HepG2 (cell line): ENCODE data around the gene JMJD8. TPM values are rescaled to one million over a fixed set of nuclear protein-coding genes. Genes with fewer than 3 reads are reported as not detected.

Source experiments
- DMAP1 ChIP-seq: IDR thresholded peaks from 2 replicates; pipeline ENCODE4 v1.6.1; 2016
- HMG20A ChIP-seq: IDR thresholded peaks from 2 replicates; pipeline ENCODE4 v1.6.1; 2016; ENCODE audit warnings: borderline replicate concordance
- HMGA1 ChIP-seq: sonication (generic); formaldehyde crosslinking; conservative IDR thresholded peaks from 2 replicates; pipeline ENCODE4 v1.4.0; 2020; ENCODE audit warnings: missing genetic modification reagents
- HNRNPL ChIP-seq: fragments of 200-400 bp; formaldehyde crosslinking; IDR thresholded peaks from 2 replicates; pipeline ENCODE4 v1.6.1; 2017; ENCODE audit warnings: mild to moderate bottlenecking, low read depth, low read length
- JUND ChIP-seq: sonication (generic); formaldehyde crosslinking; IDR thresholded peaks from 2 replicates; pipeline ENCODE4 v1.8.0; 2022; ENCODE audit warnings: mild to moderate bottlenecking, missing genetic modification reagents
- NCOA2 ChIP-seq: sonication (generic); formaldehyde crosslinking; IDR thresholded peaks from 2 replicates; pipeline ENCODE4 v1.8.0; 2022; ENCODE audit warnings: inconsistent platforms
- NKX3-1 ChIP-seq: sonication (generic); formaldehyde crosslinking; IDR thresholded peaks from 2 replicates; pipeline ENCODE4 v1.5.0; 2020; ENCODE audit warnings: missing genetic modification reagents
- NR0B2 ChIP-seq: sonication (generic); formaldehyde crosslinking; IDR thresholded peaks from 2 replicates; pipeline ENCODE4 v1.4.0; 2020; ENCODE audit warnings: mild to moderate bottlenecking, missing genetic modification reagents
- RCOR2 ChIP-seq: IDR thresholded peaks from 2 replicates; pipeline ENCODE4 v1.6.1; 2016; ENCODE audit warnings: missing biosample characterization, missing genetic modification reagents
- SCMH1 ChIP-seq: sonication (generic); formaldehyde crosslinking; IDR thresholded peaks from 2 replicates; pipeline ENCODE4 v1.9.0; 2021; ENCODE audit warnings: missing genetic modification reagents, mild to moderate bottlenecking, borderline replicate concordance
- SNRNP70 ChIP-seq: fragments of 200-400 bp; formaldehyde crosslinking; IDR thresholded peaks from 2 replicates; pipeline ENCODE4 v1.6.1; 2017; ENCODE audit warnings: mild to moderate bottlenecking, low read depth, low read length, moderate library complexity
- TMF1 ChIP-seq: sonication (generic); formaldehyde crosslinking; IDR thresholded peaks from 2 replicates; pipeline ENCODE4 v1.8.1; 2022; ENCODE audit warnings: low read depth, missing genetic modification reagents
- ZBTB42 ChIP-seq: sonication (generic); formaldehyde crosslinking; IDR thresholded peaks from 2 replicates; pipeline ENCODE4 v1.5.0; 2020; ENCODE audit warnings: mild to moderate bottlenecking, missing genetic modification reagents
- ZNF343 ChIP-seq: sonication (generic); formaldehyde crosslinking; IDR thresholded peaks from 2 replicates; pipeline ENCODE4 v1.4.0; 2020; ENCODE audit warnings: mild to moderate bottlenecking, missing genetic modification reagents
- ZNF430 ChIP-seq: sonication (generic); formaldehyde crosslinking; IDR thresholded peaks from 2 replicates; pipeline ENCODE4 v1.9.0; 2021; ENCODE audit warnings: mild to moderate bottlenecking, missing genetic modification reagents
- ZNF446 ChIP-seq: sonication (generic); formaldehyde crosslinking; IDR thresholded peaks from 2 replicates; pipeline ENCODE4 v1.5.0; 2020; ENCODE audit warnings: mild to moderate bottlenecking, missing genetic modification reagents
- ZNF704 ChIP-seq: sonication (generic); formaldehyde crosslinking; IDR thresholded peaks from 2 replicates; pipeline ENCODE4 v1.8.1; 2023; ENCODE audit warnings: mild to moderate bottlenecking, inconsistent platforms, moderate library complexity, missing genetic modification reagents, borderline replicate concordance
- ZNF720 ChIP-seq: sonication (generic); formaldehyde crosslinking; IDR thresholded peaks from 2 replicates; pipeline ENCODE4 v1.4.0; 2020; ENCODE audit warnings: missing genetic modification reagents
- ZNF841 ChIP-seq: sonication (generic); formaldehyde crosslinking; IDR thresholded peaks from 2 replicates; pipeline ENCODE4 v1.8.1; 2023; ENCODE audit warnings: missing genetic modification reagents, borderline replicate concordance
- ZSCAN31 ChIP-seq: sonication (generic); formaldehyde crosslinking; IDR thresholded peaks from 2 replicates; pipeline ENCODE4 v1.5.0; 2020; ENCODE audit warnings: low read depth, mild to moderate bottlenecking, missing genetic modification reagents
- polyA plus RNA-seq, 8 experiments: library from polyadenylated mRNA; depleted of rRNA in 3 of 8; stranded (reverse) in 7 of 8; unstranded in 1 of 8; fragments of >200 nt; fragmentation: Illumina TruSeq in 4 of 8; extraction: Trizol in 4 of 8; gene quantifications; 2 replicates each; pipeline versions ENCODE4 v1.2.1 to v1.2.3, GENCODE V29; 2011 to 2016; ENCODE audit warnings: low read depth in 4 of 8, missing spikeins in 1 of 8, mixed read lengths in 1 of 8; ENCODE audit not compliant: insufficient read depth in 1 of 8
- total RNA-seq, 5 experiments: library from RNA; depleted of rRNA; stranded (reverse); fragments of >200 nt; fragmentation: Illumina TruSeq; extraction: Trizol; gene quantifications; 2 replicates each; pipeline ENCODE4 v1.2.3, GENCODE V29; 2016; ENCODE audit warnings: low read depth in 1 of 5
- TF ChIP-seq, protein P1 (sequence below): sonication (generic); formaldehyde crosslinking; IDR thresholded peaks from 2 replicates; pipeline ENCODE4 v1.8.0; 2022; ENCODE audit warnings: missing genetic modification reagents, mild to moderate bottlenecking, borderline replicate concordance
- TF ChIP-seq, protein P2 (sequence below): sonication (generic); formaldehyde crosslinking; IDR thresholded peaks from 2 replicates; pipeline ENCODE4 v1.5.0; 2020; ENCODE audit warnings: missing genetic modification reagents, mild to moderate bottlenecking, borderline replicate concordance
- TF ChIP-seq, protein P3 (sequence below): sonication (generic); formaldehyde crosslinking; conservative IDR thresholded peaks from 2 replicates; pipeline ENCODE4 v1.8.1; 2023; ENCODE audit warnings: missing genetic modification reagents
- TF ChIP-seq, protein P4 (sequence below): sonication (generic); formaldehyde crosslinking; IDR thresholded peaks from 2 replicates; pipeline ENCODE4 v1.4.0; 2020; ENCODE audit warnings: missing genetic modification reagents, mild to moderate bottlenecking, borderline replicate concordance

Gene JMJD8
- total and polyA plus RNA-seq, 2 of the 13 experiments (the other 11 are each of a cell fraction or from before 2014, with no cell fraction given): 2.6 to 11.8 TPM

DNA sequence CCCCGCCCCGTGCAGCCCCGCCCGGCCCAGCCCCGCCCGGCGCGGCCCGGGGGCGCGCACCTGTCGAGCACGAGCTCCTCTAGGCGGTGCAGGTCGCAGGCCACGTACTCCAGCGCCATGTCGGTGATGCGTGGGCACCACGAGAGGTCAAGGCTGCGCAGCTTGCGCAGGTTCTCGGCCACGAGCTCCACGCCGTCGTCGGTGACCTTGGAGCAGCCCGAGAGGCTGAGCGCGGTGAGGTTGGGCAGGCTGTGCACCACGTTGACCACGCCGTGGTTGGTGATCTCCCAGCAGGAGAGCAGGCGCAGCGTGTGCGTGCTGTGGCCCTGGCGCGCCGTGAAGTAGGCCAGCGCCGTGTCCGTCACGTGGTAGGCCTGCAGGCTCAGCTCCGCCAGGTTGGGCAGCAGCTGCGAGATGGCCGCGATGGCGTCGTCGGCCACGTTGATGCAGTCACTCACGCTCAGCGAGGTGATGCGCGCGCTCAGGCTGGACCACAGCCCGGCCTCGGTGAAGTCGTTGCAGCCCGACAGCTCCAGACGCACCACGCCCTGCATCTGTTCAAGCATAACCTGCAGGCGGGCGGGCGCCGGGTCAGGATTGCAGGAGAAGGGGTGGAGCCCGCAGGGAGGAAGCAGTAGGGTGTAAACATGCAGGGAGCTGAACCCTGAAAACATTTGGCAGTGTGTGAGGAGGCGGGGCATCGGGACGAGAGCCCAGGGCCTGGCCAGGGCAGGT, 11.4 kb upstream of the JMJD8 start (continued):
- TF ChIP-seq HMGA1 (CRISPR knock-in tag): no peak
- no peak for TF ChIP-seq ZNF430 (CRISPR knock-in tag)
- no peak for TF ChIP-seq SNRNP70
- TF ChIP-seq NR0B2 (CRISPR knock-in tag): no peak
- TF ChIP-seq NKX3-1: 0 out of 2 replicates have a peak, but pooled peaks have one; percentile 63
- TF ChIP-seq, protein P1, sequence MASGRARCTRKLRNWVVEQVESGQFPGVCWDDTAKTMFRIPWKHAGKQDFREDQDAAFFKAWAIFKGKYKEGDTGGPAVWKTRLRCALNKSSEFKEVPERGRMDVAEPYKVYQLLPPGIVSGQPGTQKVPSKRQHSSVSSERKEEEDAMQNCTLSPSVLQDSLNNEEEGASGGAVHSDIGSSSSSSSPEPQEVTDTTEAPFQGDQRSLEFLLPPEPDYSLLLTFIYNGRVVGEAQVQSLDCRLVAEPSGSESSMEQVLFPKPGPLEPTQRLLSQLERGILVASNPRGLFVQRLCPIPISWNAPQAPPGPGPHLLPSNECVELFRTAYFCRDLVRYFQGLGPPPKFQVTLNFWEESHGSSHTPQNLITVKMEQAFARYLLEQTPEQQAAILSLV (CRISPR knock-in tag): peak; percentile 82; the same call in 1 of the 2 replicates
- TF ChIP-seq HNRNPL: no peak
- TF ChIP-seq DMAP1: no peak
- TF ChIP-seq ZNF446: no peak
- no peak; the same call in 1 of the 2 replicates for TF ChIP-seq TMF1 (CRISPR knock-in tag)
- TF ChIP-seq ZNF704 (CRISPR knock-in tag): no peak
- TF ChIP-seq SCMH1 (CRISPR knock-in tag): no peak
- no peak for TF ChIP-seq ZNF720 (CRISPR knock-in tag)
- TF ChIP-seq HMG20A (CRISPR knock-in tag): no peak
- TF ChIP-seq JUND: no peak
- TF ChIP-seq NCOA2: 0 out of 2 replicates have a peak, but pooled peaks have one; percentile 22
- 0 out of 2 replicates have a peak, but pooled peaks have one; percentile 65 for TF ChIP-seq ZNF343 (CRISPR knock-in tag)
- 0 out of 2 replicates have a peak, but pooled peaks have one; percentile 36 for TF ChIP-seq ZSCAN31 (CRISPR knock-in tag)
- TF ChIP-seq, protein P2, sequence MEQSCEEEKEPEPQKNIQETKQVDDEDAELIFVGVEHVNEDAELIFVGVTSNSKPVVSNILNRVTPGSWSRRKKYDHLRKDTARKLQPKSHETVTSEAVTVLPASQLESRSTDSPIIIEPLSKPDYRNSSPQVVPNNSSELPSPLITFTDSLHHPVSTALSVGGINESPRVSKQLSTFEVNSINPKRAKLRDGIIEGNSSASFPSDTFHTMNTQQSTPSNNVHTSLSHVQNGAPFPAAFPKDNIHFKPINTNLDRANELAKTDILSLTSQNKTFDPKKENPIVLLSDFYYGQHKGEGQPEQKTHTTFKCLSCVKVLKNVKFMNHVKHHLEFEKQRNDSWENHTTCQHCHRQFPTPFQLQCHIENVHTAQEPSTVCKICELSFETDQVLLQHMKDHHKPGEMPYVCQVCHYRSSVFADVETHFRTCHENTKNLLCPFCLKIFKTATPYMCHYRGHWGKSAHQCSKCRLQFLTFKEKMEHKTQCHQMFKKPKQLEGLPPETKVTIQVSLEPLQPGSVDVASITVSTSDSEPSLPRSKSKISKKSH (CRISPR knock-in tag): no peak
- TF ChIP-seq RCOR2 (CRISPR knock-in tag): no peak
- TF ChIP-seq, protein P3, sequence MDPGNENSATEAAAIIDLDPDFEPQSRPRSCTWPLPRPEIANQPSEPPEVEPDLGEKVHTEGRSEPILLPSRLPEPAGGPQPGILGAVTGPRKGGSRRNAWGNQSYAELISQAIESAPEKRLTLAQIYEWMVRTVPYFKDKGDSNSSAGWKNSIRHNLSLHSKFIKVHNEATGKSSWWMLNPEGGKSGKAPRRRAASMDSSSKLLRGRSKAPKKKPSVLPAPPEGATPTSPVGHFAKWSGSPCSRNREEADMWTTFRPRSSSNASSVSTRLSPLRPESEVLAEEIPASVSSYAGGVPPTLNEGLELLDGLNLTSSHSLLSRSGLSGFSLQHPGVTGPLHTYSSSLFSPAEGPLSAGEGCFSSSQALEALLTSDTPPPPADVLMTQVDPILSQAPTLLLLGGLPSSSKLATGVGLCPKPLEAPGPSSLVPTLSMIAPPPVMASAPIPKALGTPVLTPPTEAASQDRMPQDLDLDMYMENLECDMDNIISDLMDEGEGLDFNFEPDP (CRISPR knock-in tag): 0 out of 2 replicates have a peak, but pooled peaks have one; percentile 56
- TF ChIP-seq ZBTB42: no peak
- TF ChIP-seq, protein P4, sequence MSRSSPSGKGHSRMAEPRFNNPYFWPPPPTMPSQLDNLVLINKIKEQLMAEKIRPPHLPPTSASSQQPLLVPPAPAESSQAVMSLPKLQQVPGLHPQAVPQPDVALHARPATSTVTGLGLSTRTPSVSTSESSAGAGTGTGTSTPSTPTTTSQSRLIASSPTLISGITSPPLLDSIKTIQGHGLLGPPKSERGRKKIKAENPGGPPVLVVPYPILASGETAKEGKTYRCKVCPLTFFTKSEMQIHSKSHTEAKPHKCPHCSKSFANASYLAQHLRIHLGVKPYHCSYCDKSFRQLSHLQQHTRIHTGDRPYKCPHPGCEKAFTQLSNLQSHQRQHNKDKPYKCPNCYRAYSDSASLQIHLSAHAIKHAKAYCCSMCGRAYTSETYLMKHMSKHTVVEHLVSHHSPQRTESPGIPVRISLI (CRISPR knock-in tag): no peak
- no peak for TF ChIP-seq ZNF841 (CRISPR knock-in tag)
